H1 (cell line): Measurements from ENCODE around the gene PDPK1.
"Not testable (repeated sequence)": the region's sequence is repeated elsewhere in the genome, so short reads cannot be mapped to it uniquely, and the experiment has no call there.

Experiments
- EP300 ChIP-seq, 2 experiments: IDR thresholded peaks; 1 replicate in 1 of 2; 2 replicates in 1 of 2; pipeline ENCODE4 v1.6.1; 2011 to 2012; ENCODE audit warnings: low read depth in 2 of 2, low read length in 2 of 2, mild to moderate bottlenecking in 2 of 2, borderline replicate concordance in 1 of 2, inconsistent platforms in 1 of 2, moderate library complexity in 1 of 2
- FOSL1 ChIP-seq: IDR thresholded peaks from 2 replicates; pipeline ENCODE4 v1.6.1; 2011; ENCODE audit warnings: mild to moderate bottlenecking, low read depth, low read length, moderate library complexity; ENCODE audit not compliant: insufficient read depth
- POLR2A ChIP-seq, 2 experiments: IDR thresholded peaks; 1 replicate in 1 of 2; 2 replicates in 1 of 2; pipeline ENCODE4 v1.6.1; 2011; ENCODE audit warnings: low read depth in 2 of 2, low read length in 2 of 2, mild to moderate bottlenecking in 2 of 2; ENCODE audit errors: control extremely low read depth in 1 of 2
- TF ChIP-seq, protein P1 (sequence below), 3 experiments: IDR thresholded peaks; 1 replicate in 2 of 3; 2 replicates in 1 of 3; pipeline versions ENCODE4 v1.5.1 to v1.6.1; 2011; ENCODE audit warnings: low read length in 3 of 3, mild to moderate bottlenecking in 3 of 3, inconsistent platforms in 2 of 3, low read depth in 1 of 3, moderate library complexity in 1 of 3; ENCODE audit not compliant: insufficient read depth in 1 of 3; ENCODE audit errors: control extremely low read depth in 1 of 3

DNA sequence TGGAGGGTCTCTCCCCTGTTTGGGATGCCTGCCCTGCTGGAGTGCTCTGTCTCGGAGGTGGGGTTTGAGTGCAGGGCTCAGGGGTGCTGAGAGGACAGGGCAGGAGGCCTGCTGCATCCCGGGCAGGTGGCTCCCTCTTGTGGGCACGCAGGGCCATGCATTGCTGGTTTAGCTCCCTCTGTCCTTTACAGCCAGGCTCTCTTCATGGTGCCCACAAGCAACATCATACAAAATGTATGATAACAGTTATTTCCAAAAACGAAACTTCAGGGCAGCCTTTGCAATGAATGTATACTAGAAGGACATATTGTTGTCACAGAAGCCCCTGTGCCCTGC lies 22.9 kb downstream of the PDPK1 start:
- TF ChIP-seq, protein P1, sequence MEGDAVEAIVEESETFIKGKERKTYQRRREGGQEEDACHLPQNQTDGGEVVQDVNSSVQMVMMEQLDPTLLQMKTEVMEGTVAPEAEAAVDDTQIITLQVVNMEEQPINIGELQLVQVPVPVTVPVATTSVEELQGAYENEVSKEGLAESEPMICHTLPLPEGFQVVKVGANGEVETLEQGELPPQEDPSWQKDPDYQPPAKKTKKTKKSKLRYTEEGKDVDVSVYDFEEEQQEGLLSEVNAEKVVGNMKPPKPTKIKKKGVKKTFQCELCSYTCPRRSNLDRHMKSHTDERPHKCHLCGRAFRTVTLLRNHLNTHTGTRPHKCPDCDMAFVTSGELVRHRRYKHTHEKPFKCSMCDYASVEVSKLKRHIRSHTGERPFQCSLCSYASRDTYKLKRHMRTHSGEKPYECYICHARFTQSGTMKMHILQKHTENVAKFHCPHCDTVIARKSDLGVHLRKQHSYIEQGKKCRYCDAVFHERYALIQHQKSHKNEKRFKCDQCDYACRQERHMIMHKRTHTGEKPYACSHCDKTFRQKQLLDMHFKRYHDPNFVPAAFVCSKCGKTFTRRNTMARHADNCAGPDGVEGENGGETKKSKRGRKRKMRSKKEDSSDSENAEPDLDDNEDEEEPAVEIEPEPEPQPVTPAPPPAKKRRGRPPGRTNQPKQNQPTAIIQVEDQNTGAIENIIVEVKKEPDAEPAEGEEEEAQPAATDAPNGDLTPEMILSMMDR (IDR thresholded peaks at IDR 0.05; ENCODE audit: control extremely low read depth in 1 of 3, insufficient read depth in 1 of 3, low read depth in 1 of 3, low read length in 3 of 3) = peak in 2 of 3 experiments; percentile 19 to 39; a peak in 2 of 4 replicates
- TF ChIP-seq POLR2A (IDR thresholded peaks at IDR 0.05; ENCODE audit: control extremely low read depth in 1 of 2, low read depth in 2 of 2, low read length in 2 of 2); FOSL1; EP300 (IDR thresholded peaks at IDR 0.05; ENCODE audit: borderline replicate concordance in 1 of 2, low read depth in 2 of 2, low read length in 2 of 2): not testable (repeated sequence)
